ENCODE measurements around the gene PROB1. TPM values are rescaled to one million over a fixed set of nuclear protein-coding genes. Genes with fewer than 3 reads are reported as not detected.

The PROB1 gene
- total RNA-seq, 4 donors from 2014 or later, result 0.18 to 0.94 (median 0.84) TPM

GRCh38 chr5:139393497-139394122 lies 1.3 kb downstream of the PROB1 start:
- peaks cover 0 to 56% (median 19%) of the 10 kb centered on the region in 4 donors for H3K4me1 ChIP-seq
- H3K27ac ChIP-seq, result peak overlapping the region in 1 of 4 donors; percentile 86
- peak overlapping the region; percentile 48 to 74 (median 54) for H3K4me3 ChIP-seq
- H3K36me3 ChIP-seq, result no peaks in the 10 kb centered on the region
- no peak for TF ChIP-seq CTCF (IDR thresholded peaks at IDR 0.05)
- TF ChIP-seq POLR2A (IDR thresholded peaks at IDR 0.05), result no peak
- H3K27me3 ChIP-seq, result peaks cover 0 to 8% of the 10 kb centered on the region in 2 donors
- H3K9me3 ChIP-seq, result no peaks in the 10 kb centered on the region
- DNase-seq, result peak in 1 of 3 donors; percentile 59

- peak; percentile 86 to 93 (median 87) for DNase-seq
- TF ChIP-seq POLR2A (IDR thresholded peaks at IDR 0.05) (no peak), CTCF (IDR thresholded peaks at IDR 0.05) (peak; percentile 79 to 97 (median 85))
- Histone ChIP-seq H3K9me3 (no peaks in the 10 kb centered on the region), H3K4me1 (peaks cover 0 to 60% (median 24%) of the 10 kb centered on the region in 4 donors), H3K4me3 (peak overlapping the region; percentile 48 to 74 (median 54)), H3K27me3 (peaks cover 0 to 8% of the 10 kb centered on the region in 2 donors), H3K36me3 (no peaks in the 10 kb centered on the region), H3K27ac (peak overlapping the region; percentile 65 to 86 (median 72))
Observed at GRCh38 chr5:139392678-139393496, 2.0 kb downstream of the PROB1 start.

- Histone ChIP-seq H3K27me3 (peaks cover 0 to 8% of the 10 kb centered on the region in 2 donors), H3K4me1 (peaks cover 0 to 64% (median 29%) of the 10 kb centered on the region in 4 donors), H3K36me3 (no peaks in the 10 kb centered on the region), H3K27ac (peak overlapping the region; percentile 65 to 86 (median 72)), H3K4me3 (peak overlapping the region; percentile 48 to 74 (median 54)), H3K9me3 (no peaks in the 10 kb centered on the region)
- TF ChIP-seq POLR2A (IDR thresholded peaks at IDR 0.05) (no peak), CTCF (IDR thresholded peaks at IDR 0.05) (no peak)
- DNase-seq, result no peak
Observed at GRCh38 chr5:139392324-139392677, 2.6 kb downstream of the PROB1 start.

- peak overlapping the region; percentile 48 to 74 (median 54) for H3K4me3 ChIP-seq
- no peaks in the 10 kb centered on the region for H3K36me3 ChIP-seq
- no peak for TF ChIP-seq POLR2A (IDR thresholded peaks at IDR 0.05)
- TF ChIP-seq CTCF (IDR thresholded peaks at IDR 0.05), result no peak
- peaks cover 0 to 64% (median 29%) of the 10 kb centered on the region in 4 donors for H3K4me1 ChIP-seq
- H3K9me3 ChIP-seq, result no peaks in the 10 kb centered on the region
- peak in 2 of 3 donors; percentile 62 to 66 for DNase-seq
- peak overlapping the region; percentile 65 to 86 (median 72) for H3K27ac ChIP-seq
- peaks cover 0 to 8% of the 10 kb centered on the region in 2 donors for H3K27me3 ChIP-seq
Observed at GRCh38 chr5:139391570-139392323, 3.2 kb downstream of the PROB1 start.

Measured in Peyer's patch (tissue), 4 donors.